Activated naive CD8-positive, alpha-beta T cell treated with anti-CD3 and anti-CD28 coated beads, Interleukin-2, amount 10 ng/mL, durations not matched to agents 7 days and 5 days (primary cell): ENCODE results near the gene CD200R1L. TPM values are rescaled to one million over a fixed set of nuclear protein-coding genes. Genes with fewer than 3 reads are reported as not detected.

Source experiments
- ATAC-seq: fragments of 150-1000 bp; cut with Tn5 transposase; one replicate; pipeline ENCODE4 v1.10.0; 2021; ENCODE audit warnings: low read depth, moderate library complexity
- POLR2A ChIA-PET: fragments of 350-600 bp; sonication (Branson Sonifier 250); formaldehyde crosslinking; loops from one replicate; lab custom pipeline; 2021; ENCODE audit warnings: antibody characterized with exemption; lab: Charles Lee
- DNase-seq: peaks from one replicate; pipeline ENCODE4 v3.0.0; 2021
- H3K27ac Mint-ChIP-seq: one replicate; pipeline ENCODE4 v1.8.0; 2022; ENCODE audit warnings: mild to moderate bottlenecking, mixed read lengths
- H3K27me3 Mint-ChIP-seq: one replicate; pipeline ENCODE4 v1.8.0; 2022; ENCODE audit warnings: mild to moderate bottlenecking, moderate library complexity, mixed read lengths
- H3K36me3 Mint-ChIP-seq: one replicate; pipeline ENCODE4 v1.8.0; 2021; ENCODE audit warnings: mild to moderate bottlenecking, mixed read lengths
- H3K4me1 Mint-ChIP-seq: one replicate; pipeline ENCODE4 v1.8.0; 2021; ENCODE audit warnings: mixed read lengths
- H3K4me3 Mint-ChIP-seq: one replicate; pipeline ENCODE4 v1.8.0; 2022; ENCODE audit warnings: mild to moderate bottlenecking, moderate library complexity, mixed read lengths
- H3K9me3 Mint-ChIP-seq: one replicate; pipeline ENCODE4 v1.8.0; 2021; ENCODE audit warnings: mixed read lengths
- total RNA-seq, 2 experiments: library from RNA; stranded (reverse); gene quantifications; one replicate each; pipeline ENCODE4 v1.2.3, GENCODE V29; 2021

CD200R1L gene
- total RNA-seq, 2 experiments from 2014 or later = not detected

DNA sequence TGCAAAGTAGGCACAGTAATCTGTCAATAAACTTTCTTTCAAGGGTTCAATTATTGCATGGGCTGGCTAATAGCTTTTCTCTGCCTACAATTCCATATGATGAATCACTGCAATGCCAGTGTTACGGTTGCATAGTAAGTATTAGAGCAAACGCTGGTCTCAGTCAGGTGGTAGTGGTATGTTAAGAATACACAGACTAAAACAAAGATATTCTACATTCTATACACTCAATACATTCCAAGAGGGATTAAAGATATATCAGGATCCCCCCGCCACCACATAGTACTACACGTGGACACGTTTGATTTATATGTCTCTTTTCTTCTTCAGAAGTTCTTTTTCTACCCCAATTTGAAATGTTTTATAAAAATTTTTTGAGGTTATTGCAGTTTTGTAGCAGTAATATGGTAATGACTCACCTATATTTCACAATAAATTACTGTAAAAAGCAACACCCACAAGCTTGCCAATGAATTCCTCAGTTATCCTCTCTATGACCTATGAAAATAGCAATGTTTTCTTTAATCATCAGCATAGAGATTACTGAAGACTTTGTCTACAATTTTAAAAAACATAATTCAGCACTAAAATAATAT is 68.2 kb downstream of the CD200R1L start:
- POLR2A ChIA-PET = no interaction called here
- Mint-ChIP-seq H3K4me1 (peaks cover 7% of the 10 kb centered on the region), H3K4me3 (no peak overlapping the region), H3K36me3 (no peaks in the 10 kb centered on the region), H3K9me3 (no peaks in the 10 kb centered on the region), H3K27me3 (peaks cover 10% of the 10 kb centered on the region), H3K27ac (no peak overlapping the region)
- DNase-seq = no peak
- no peak for ATAC-seq

DNA sequence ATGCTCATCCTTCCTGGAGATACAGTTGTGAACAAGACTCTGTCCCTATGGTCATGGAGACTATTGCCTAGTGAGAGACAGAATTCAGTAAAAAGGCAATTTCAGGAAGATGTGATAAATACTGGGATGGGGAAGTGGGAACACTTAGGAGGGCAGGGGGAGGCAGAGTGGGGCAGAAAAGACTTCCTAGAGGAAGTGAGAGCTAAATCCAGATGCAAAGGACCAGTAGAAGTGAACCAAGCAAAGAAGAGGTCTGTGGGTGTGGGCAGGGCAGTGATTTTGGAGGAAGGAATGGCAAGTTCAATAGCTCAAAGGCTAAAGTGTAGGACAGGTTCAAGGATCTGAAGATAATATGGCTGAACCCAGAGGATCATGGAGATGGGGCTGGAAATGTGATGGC is 68.9 kb downstream of the CD200R1L start:
- no peak overlapping the region for H3K27ac Mint-ChIP-seq
- ATAC-seq = no peak
- no peaks in the 10 kb centered on the region for H3K36me3 Mint-ChIP-seq
- peaks cover 7% of the 10 kb centered on the region for H3K4me1 Mint-ChIP-seq
- no peak for DNase-seq
- H3K27me3 Mint-ChIP-seq = peaks cover 10% of the 10 kb centered on the region
- H3K9me3 Mint-ChIP-seq = no peaks in the 10 kb centered on the region
- no peak overlapping the region for H3K4me3 Mint-ChIP-seq
- POLR2A ChIA-PET = no interaction called here

DNA sequence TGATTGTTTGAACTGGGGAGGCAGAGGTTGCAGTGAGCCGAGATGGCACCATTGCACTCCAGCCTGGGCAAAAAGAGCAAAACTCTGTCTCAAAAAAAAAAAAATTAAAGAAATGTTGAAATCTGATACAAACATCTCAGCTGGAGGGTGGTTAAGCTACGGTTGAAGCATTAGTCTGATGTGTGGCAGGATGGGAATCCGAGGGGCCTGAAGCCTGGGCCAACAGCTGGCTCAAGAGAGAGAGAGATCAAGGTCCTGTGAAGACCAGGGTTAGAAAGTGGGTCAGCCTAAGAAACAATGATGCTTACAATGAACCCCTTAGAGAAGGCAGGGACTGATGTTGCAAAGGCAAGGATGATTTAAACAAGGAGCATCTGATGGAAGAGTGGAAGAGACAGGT is 69.8 kb downstream of the CD200R1L start:
- no peaks in the 10 kb centered on the region for H3K9me3 Mint-ChIP-seq
- DNase-seq (no peak), ATAC-seq (no peak)
- H3K27me3 Mint-ChIP-seq = peaks cover 10% of the 10 kb centered on the region
- H3K36me3 Mint-ChIP-seq = no peaks in the 10 kb centered on the region
- H3K4me3 Mint-ChIP-seq = no peak overlapping the region
- peaks cover 7% of the 10 kb centered on the region for H3K4me1 Mint-ChIP-seq
- POLR2A ChIA-PET = no interaction called here
- no peak overlapping the region for H3K27ac Mint-ChIP-seq

DNA sequence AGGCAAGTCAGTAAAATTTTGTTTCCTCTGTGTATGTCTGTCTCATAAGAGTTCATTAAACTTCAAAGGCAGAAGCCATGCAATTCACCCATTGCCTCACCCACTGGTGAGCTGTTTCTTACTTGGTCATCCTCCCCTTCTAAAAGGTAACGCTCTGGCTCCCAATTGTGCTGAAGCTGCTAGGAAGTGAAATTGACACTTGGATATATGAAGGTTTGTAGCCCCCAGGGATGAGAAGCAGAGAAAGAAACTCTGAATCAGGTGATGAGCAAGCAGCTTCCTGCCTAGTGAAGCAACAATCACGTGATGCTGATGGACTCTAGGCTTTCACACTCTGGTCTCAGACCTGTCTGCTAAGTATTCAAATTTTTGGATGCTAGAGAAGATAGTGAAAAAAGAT is 70.7 kb downstream of the CD200R1L start:
- ATAC-seq = no peak
- Mint-ChIP-seq H3K27ac (no peak overlapping the region), H3K27me3 (peaks cover 4% of the 10 kb centered on the region), H3K4me1 (peaks cover 7% of the 10 kb centered on the region), H3K36me3 (no peaks in the 10 kb centered on the region), H3K9me3 (no peaks in the 10 kb centered on the region), H3K4me3 (no peak overlapping the region)
- DNase-seq = no peak
- POLR2A ChIA-PET = no interaction called here

DNA sequence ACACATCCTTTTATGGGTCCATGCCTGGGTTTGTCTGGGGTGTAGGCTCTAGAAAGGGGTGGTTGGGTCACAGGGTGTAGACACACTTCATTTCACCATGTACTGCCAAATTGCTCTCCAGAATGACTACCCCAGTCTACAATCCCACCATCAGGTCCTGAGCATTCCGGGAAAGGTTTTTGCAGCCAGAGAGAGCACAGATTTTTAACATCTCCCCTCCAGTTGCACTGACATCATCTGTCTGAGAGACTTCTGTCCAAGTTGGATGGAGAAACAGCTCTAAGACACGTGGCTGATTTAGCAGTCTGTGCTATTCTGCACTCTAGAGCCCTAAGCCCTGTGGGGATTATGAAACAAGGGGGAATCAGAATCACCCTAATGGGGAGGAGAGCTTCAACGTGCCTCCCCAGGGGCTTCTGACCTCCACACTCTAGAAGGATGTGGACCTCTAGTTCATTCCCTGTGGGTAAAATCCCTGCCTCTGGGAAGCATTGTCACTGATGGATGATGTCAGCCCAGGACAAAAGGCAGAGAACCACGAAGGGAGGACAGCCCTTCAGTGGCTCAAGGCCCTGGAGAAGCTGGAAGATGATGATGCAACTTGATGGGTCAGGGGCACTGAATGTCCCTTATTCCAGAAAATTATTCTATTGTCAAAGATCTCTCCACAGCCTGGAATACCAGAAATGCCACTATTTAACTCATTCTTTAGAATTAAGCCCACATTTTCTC is 71.5 kb downstream of the CD200R1L start:
- no peaks in the 10 kb centered on the region for H3K9me3 Mint-ChIP-seq
- ATAC-seq (no peak), DNase-seq (no peak)
- no peak overlapping the region for H3K4me3 Mint-ChIP-seq
- no peaks in the 10 kb centered on the region for H3K36me3 Mint-ChIP-seq
- peaks cover 4% of the 10 kb centered on the region for H3K27me3 Mint-ChIP-seq
- no peak overlapping the region for H3K27ac Mint-ChIP-seq
- POLR2A ChIA-PET = no interaction called here
- peaks cover 7% of the 10 kb centered on the region for H3K4me1 Mint-ChIP-seq

DNA sequence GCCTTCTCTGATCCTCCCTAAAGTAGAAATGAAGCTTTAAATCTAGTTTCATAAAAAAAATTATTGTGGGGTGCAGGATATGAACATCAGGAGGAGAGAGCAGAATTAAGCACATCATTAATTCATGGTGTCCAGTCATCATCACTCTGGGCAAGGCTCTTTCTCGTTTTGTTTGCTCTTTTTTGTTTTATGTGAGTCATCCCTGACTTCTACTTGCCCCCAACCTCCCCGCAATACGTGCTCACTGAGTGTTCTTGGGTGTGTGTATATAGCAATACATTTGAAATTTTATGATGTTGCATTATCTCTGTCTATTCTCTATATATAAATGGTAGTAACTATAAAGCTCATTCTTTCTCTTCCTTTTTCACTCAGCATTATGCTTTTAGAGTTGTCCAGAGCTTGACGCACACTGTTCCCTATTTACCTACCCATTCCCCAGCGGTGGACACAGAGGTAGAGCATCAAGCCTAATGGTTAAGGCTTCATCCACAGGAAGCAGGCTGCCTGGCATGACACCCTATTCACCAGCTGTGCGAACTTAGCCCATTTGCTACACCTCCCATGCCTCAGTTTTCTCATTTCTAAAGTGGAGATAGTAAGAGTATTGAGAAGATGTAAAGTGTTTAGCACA is 72.3 kb downstream of the CD200R1L start:
- peaks cover 4% of the 10 kb centered on the region for H3K27me3 Mint-ChIP-seq
- peaks cover 7% of the 10 kb centered on the region for H3K4me1 Mint-ChIP-seq
- no peak for ATAC-seq
- H3K27ac Mint-ChIP-seq = no peak overlapping the region
- no peaks in the 10 kb centered on the region for H3K9me3 Mint-ChIP-seq
- POLR2A ChIA-PET = no interaction called here
- no peak overlapping the region for H3K4me3 Mint-ChIP-seq
- no peak for DNase-seq
- H3K36me3 Mint-ChIP-seq = no peaks in the 10 kb centered on the region

DNA sequence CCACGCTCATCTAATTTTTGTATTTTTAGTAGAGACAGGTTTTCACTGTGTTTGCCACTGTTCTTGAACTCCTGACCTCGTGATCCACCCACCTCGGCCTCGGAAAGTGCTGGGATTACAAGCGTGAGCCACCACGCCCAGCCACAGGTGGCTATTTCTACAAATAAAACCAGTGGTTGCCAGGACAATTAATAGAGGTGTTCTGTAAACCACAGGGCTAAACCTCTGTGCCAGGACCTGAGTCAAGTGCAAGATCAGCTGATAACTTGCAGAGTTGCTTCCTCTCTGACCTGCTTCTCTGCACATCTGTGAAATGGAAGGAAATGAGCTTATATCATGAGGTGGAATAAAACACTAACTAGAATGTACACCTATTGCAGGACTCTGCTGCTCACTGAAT is 72.8 kb downstream of the CD200R1L start:
- Mint-ChIP-seq H3K36me3 (no peaks in the 10 kb centered on the region), H3K9me3 (peaks cover 2% of the 10 kb centered on the region), H3K4me3 (no peak overlapping the region), H3K27me3 (peaks cover 4% of the 10 kb centered on the region), H3K4me1 (peaks cover 8% of the 10 kb centered on the region), H3K27ac (no peak overlapping the region)
- POLR2A ChIA-PET = no interaction called here
- ATAC-seq = no peak
- no peak for DNase-seq

DNA sequence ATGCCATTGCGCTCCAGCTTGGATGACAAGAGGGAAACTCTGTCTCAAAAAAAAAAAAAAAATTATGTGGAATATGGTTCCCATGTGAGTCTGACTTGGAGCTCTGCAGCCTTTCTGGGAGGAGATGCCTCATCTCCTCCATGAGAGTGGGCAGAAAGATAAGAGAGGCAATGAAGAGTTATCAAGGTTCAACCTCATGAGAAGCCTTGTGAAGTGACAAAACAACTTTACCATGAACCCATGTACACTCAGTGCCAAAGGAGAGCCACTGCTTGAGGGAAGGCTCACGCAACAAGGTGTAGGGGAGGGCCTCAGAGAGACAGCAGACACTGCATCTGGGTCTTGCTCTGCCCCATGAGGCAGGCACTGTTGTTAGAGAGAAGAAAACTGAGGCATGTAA is 75.7 kb downstream of the CD200R1L start:
- H3K27me3 Mint-ChIP-seq = no peaks in the 10 kb centered on the region
- H3K36me3 Mint-ChIP-seq = no peaks in the 10 kb centered on the region
- no peak overlapping the region for H3K4me3 Mint-ChIP-seq
- H3K9me3 Mint-ChIP-seq = peaks cover 2% of the 10 kb centered on the region
- DNase-seq (no peak), ATAC-seq (no peak)
- no peak overlapping the region for H3K27ac Mint-ChIP-seq
- H3K4me1 Mint-ChIP-seq = peaks cover 7% of the 10 kb centered on the region
- POLR2A ChIA-PET = no interaction called here

DNA sequence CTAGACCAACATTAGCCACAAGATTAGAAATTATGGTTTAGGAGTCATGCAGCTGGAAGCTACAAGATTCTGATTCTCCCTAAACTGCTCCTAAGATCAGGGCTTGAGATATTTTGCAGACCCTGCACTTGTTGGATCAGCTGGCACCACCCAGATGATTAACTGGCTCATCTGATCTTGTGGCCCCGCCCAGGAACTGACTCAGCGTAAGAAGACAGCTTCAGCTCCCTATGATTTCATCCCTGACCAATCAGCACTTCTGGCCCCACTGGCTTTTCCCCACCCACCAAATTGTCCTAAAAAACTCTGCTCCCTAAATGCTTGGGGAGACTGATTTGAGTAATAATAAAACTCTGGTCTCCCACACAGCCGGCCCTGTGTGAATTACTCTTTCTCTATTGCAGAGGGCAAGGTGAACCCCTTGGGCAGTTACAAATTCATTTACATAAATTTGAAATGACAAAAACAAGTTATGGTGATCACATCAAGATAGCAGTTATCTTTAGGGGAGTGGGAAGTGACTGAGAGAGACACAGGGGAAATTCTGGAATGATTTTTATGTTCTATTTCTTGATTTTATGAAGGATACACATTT is 76.5 kb downstream of the CD200R1L start:
- Mint-ChIP-seq H3K27ac (no peak overlapping the region), H3K4me1 (peaks cover 7% of the 10 kb centered on the region), H3K27me3 (no peaks in the 10 kb centered on the region), H3K9me3 (peaks cover 2% of the 10 kb centered on the region), H3K36me3 (no peaks in the 10 kb centered on the region), H3K4me3 (no peak overlapping the region)
- ATAC-seq (no peak), DNase-seq (no peak)
- POLR2A ChIA-PET = no interaction called here

DNA sequence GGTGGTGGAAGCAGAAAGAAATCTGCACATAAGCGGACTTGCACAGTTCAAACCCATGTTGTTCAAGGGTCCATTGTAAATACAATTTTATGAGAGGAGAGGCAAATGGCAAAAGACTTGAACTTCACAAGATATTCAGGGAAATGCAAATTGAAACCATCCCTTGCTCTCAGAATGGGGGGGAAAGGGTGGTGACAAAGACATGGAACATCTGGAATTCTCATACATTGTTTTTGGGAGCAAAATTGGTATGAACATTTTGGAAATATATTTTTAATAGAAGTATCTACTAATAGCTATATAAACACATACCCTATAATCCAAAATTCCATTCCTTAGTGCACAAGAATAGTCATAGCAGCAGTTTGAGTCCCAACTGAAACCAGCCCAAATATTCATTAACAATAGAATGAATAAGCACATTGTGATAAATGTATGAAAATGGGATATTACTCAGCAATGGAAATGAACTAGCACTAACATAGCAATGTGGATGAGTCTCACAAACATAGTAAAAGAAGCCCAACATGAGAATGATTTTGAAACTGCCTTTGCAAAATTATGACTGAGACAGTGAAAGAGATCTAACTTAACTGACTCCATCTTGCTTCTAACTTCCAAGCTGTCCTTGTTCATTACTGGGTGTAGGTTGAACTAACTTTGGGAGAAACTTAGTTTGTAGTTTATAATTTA is 77.2 kb downstream of the CD200R1L start:
- DNase-seq (no peak), ATAC-seq (no peak)
- Mint-ChIP-seq H3K27ac (no peak overlapping the region), H3K36me3 (no peaks in the 10 kb centered on the region), H3K4me3 (no peak overlapping the region), H3K27me3 (no peaks in the 10 kb centered on the region), H3K9me3 (peaks cover 2% of the 10 kb centered on the region), H3K4me1 (peaks cover 7% of the 10 kb centered on the region)
- POLR2A ChIA-PET = no interaction called here

DNA sequence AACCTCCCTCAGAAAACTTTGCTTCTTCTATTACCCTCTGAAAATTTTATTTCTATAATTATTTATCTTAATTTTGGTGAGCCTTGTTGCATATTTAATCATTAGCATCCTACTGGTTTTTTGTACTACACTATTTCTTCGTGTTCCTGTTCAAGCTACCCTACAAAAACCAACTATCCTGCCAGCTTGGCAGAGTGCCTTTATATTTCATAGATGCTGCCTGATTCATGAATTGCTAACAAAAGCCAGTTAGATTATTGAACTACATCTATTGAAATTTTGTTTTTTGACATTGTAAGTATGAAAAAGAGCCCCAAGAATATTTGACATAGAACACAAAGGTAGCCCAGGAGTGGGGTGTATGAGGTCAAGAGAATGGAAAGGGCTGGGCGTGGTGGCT is 78.9 kb downstream of the CD200R1L start:
- Mint-ChIP-seq H3K27ac (no peak overlapping the region), H3K4me1 (peaks cover 2% of the 10 kb centered on the region), H3K27me3 (no peaks in the 10 kb centered on the region), H3K36me3 (no peaks in the 10 kb centered on the region), H3K9me3 (peaks cover 2% of the 10 kb centered on the region), H3K4me3 (no peak overlapping the region)
- no peak for ATAC-seq
- POLR2A ChIA-PET = no interaction called here
- DNase-seq = no peak

DNA sequence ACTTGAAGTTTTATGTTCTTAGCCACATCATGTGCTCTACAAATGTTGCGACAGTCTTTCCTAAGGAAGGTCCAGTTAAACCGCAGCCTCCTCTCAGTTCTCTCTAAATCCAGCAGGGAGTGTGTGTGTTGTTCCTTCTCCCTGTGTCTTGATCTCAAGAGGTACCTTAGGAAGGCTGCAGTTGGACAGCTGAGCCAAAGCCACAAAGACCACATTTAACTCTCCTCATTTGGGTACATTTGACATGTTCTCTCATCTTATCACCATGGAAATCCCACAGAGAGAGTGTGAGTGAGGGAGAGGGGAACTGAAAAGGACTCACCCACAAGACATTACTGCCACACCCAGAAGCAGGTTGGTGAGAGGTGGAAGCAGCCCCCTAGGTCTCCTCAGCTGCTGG is 79.5 kb downstream of the CD200R1L start:
- peaks cover 2% of the 10 kb centered on the region for H3K4me1 Mint-ChIP-seq
- H3K27ac Mint-ChIP-seq = no peak overlapping the region
- DNase-seq (no peak), ATAC-seq (no peak)
- H3K27me3 Mint-ChIP-seq = no peaks in the 10 kb centered on the region
- H3K9me3 Mint-ChIP-seq = peaks cover 2% of the 10 kb centered on the region
- POLR2A ChIA-PET = no interaction called here
- H3K4me3 Mint-ChIP-seq = no peak overlapping the region
- no peaks in the 10 kb centered on the region for H3K36me3 Mint-ChIP-seq
